HG03108 (cell line): ENCODE measurements around the gene RGL3.
"Not testable (repeated sequence)": the region's sequence is repeated elsewhere in the genome, so short reads cannot be mapped to it uniquely, and the experiment has no call there.

Experiments
- ATAC-seq: cut with Tn5 transposase; IDR thresholded peaks from one replicate; pipeline ENCODE4 v1.9.1; 2021; ENCODE audit warnings: moderate library complexity; ENCODE audit not compliant: unreplicated experiment

RGL3 gene

GRCh38 chr19:11363881-11364280 lies 55.2 kb downstream of the RGL3 start:
- no peak for ATAC-seq

GRCh38 chr19:11361771-11362731 lies 57.1 kb downstream of the RGL3 start:
- ATAC-seq, result no peak

GRCh38 chr19:11361037-11361770 lies 57.9 kb downstream of the RGL3 start:
- no peak for ATAC-seq

GRCh38 chr19:11359421-11359820 lies 59.7 kb downstream of the RGL3 start:
- ATAC-seq, result no peak

GRCh38 chr19:11356676-11357550 lies 62.2 kb downstream of the RGL3 start:
- no peak for ATAC-seq

- ATAC-seq, result no peak
Observed at GRCh38 chr19:11356074-11356397, 63.1 kb downstream of the RGL3 start.

GRCh38 chr19:11355160-11356073 lies 63.7 kb downstream of the RGL3 start, which contains the start of gene PLPPR2:
Gene PLPPR2, plus strand, starts transcription at chr19:11355432. Its CDS starts 2,242 bp downstream, at chr19:11357674.
- ATAC-seq, result no peak

- not testable (repeated sequence) for ATAC-seq
Observed at GRCh38 chr19:11354102-11354501, 65.0 kb downstream of the RGL3 start.

GRCh38 chr19:11349171-11349570 lies 69.9 kb downstream of the RGL3 start:
- no peak for ATAC-seq

- ATAC-seq, result no peak
Observed at GRCh38 chr19:11347546-11348039, 71.5 kb downstream of the RGL3 start.

- ATAC-seq, result peak; percentile 88
Observed at GRCh38 chr19:11346104-11346940, 72.8 kb downstream of the RGL3 start, which contains the start of the genes CCDC159 and TMEM205. Gene CCDC159, plus strand, starts transcription at chr19:11346519. Its CDS starts 88 bp downstream, at chr19:11346607. Gene TMEM205, minus strand, starts transcription at chr19:11346268. Its CDS starts 649 bp downstream, at chr19:11345619.

- ATAC-seq, result no peak
Observed at GRCh38 chr19:11345122-11345803, 73.9 kb downstream of the RGL3 start.
